Measurements from ENCODE around the gene PIGC. TPM values are rescaled to one million over a fixed set of nuclear protein-coding genes. Genes with fewer than 3 reads are reported as not detected.

PIGC gene
- 24.8 and 24.9 TPM in 2 replicates for polyA plus RNA-seq (2013)

DNA sequence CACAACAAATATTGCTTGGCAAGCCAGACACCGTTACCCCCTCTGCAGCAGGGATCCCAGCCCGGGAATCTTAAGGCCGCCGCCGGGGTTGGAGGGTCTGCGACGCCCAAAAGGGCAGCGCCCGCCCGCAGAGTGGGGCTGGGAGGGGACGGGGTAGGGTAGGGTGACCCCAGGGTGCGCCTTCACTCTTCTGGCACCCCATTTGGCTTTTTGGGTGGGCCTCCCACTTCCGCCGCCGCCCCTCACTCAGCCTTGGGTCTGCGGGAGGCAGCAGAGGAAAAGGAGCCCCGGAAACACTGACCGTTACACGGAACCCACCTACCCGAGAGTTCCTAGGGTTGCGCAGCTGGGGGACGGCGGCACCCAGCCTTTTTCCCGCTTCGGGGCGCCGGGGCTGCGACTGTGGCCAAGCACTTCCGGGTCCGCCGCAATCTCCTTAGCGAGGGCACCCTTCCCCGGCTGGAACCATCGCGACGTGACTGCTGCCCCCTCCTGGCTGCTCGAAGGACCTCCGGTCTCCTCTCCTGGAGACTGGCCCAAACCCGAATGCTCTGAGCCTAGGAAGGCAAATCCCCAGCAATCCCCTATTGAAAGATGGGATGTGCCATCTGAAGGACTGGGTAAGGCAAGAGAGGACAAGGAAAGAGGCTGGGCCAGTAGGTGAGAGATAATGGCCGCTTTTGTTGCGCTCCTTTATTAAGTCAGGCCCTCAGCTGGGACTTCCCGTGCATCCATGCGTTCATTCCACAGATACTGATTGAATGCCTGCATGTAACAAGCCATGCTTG lies at the start of gene PIGC:
PIGC (minus strand) TSS at position 404 of the 788 bp plus-strand sequence. CDS start 1,447 bp downstream, outside the sequence.
- Histone ChIP-seq H3K23ac (ENCODE audit: low read length) (no peak within 1 kb of the TSS), H3K14ac (ENCODE audit: low read length) (peak within 1 kb of the TSS; percentile 93), H3K4me2 (ENCODE audit: low read length) (peak within 1 kb of the TSS; percentile 88), H2AFZ (ENCODE audit: insufficient read depth, low read length, poor library complexity) (peak within 1 kb of the TSS; percentile 94), H2BK12ac (ENCODE audit: low read length) (peak within 1 kb of the TSS; percentile 93), H3K9ac (ENCODE audit: low read length) (peak within 1 kb of the TSS; percentile 99), H2AK5ac (ENCODE audit: low read length) (peak within 1 kb of the TSS; percentile 27), H3K79me2 (ENCODE audit: control insufficient read depth, insufficient read depth, low read length, poor library complexity) (peaks cover 6% of the 10 kb centered on the region), H4K8ac (ENCODE audit: low read depth, low read length) (peak within 1 kb of the TSS; percentile 98), H3K4me3 (ENCODE audit: low read depth, low read length) (peak within 1 kb of the TSS; percentile 96), H4K12ac (ENCODE audit: low read depth, low read length) (peak within 1 kb of the TSS; percentile 87), H2BK120ac (ENCODE audit: insufficient read depth, low read length, poor library complexity) (peak within 1 kb of the TSS; percentile 89), H3K4me1 (ENCODE audit: control insufficient read depth in 1 of 2, insufficient read depth in 2 of 2, low read length in 2 of 2) (peaks cover 4 to 20% of the 10 kb centered on the region in 2 experiments), H3K9me3 (ENCODE audit: insufficient read depth, low read depth, low read length) (no peaks in the 10 kb centered on the region), H2BK5ac (ENCODE audit: low read depth, low read length, poor library complexity) (peak within 1 kb of the TSS; percentile 85), H3K27me3 (ENCODE audit: insufficient read depth, low read length) (no peaks in the 10 kb centered on the region), H3K27ac (ENCODE audit: low read depth, low read length) (peak within 1 kb of the TSS; percentile 59), H3K4ac (ENCODE audit: low read depth, low read length) (peak within 1 kb of the TSS; percentile 99), H3K79me1 (ENCODE audit: low read length) (peaks cover 18% of the 10 kb centered on the region), H4K91ac (ENCODE audit: low read depth, low read length) (peak within 1 kb of the TSS; percentile 95), H3K18ac (ENCODE audit: low read length) (peak within 1 kb of the TSS; percentile 95), H3K36me3 (ENCODE audit: control insufficient read depth in 1 of 2, insufficient read depth in 2 of 2, low read length in 2 of 2) (peaks cover 3 to 7% of the 10 kb centered on the region in 2 experiments)
- DNase-seq, result peak; percentile 87 to 93
- no CpG with 5 or more reads among the region's 43 CpGs for WGBS (ENCODE audit: extremely low coverage, insufficient coverage, insufficient read length)

- Histone ChIP-seq H2AK5ac (ENCODE audit: low read length) (peak overlapping the region; percentile 3), H3K4me1 (ENCODE audit: control insufficient read depth in 1 of 2, insufficient read depth in 2 of 2, low read length in 2 of 2) (peaks cover 9 to 14% of the 10 kb centered on the region in 2 experiments), H3K27ac (ENCODE audit: low read depth, low read length) (no peak overlapping the region), H3K9ac (ENCODE audit: low read length) (no peak overlapping the region), H3K18ac (ENCODE audit: low read length) (no peak overlapping the region), H4K8ac (ENCODE audit: low read depth, low read length) (no peak overlapping the region), H3K4ac (ENCODE audit: low read depth, low read length) (no peak overlapping the region), H3K23ac (ENCODE audit: low read length) (no peak overlapping the region), H3K36me3 (ENCODE audit: control insufficient read depth in 1 of 2, insufficient read depth in 2 of 2, low read length in 2 of 2) (no peaks in the 10 kb centered on the region), H3K79me2 (ENCODE audit: control insufficient read depth, insufficient read depth, low read length, poor library complexity) (peaks cover 2% of the 10 kb centered on the region), H3K14ac (ENCODE audit: low read length) (no peak overlapping the region), H3K27me3 (ENCODE audit: insufficient read depth, low read length) (no peaks in the 10 kb centered on the region), H3K4me2 (ENCODE audit: low read length) (no peak overlapping the region), H2BK120ac (ENCODE audit: insufficient read depth, low read length, poor library complexity) (no peak overlapping the region), H2BK5ac (ENCODE audit: low read depth, low read length, poor library complexity) (no peak overlapping the region), H4K91ac (ENCODE audit: low read depth, low read length) (peak overlapping the region; percentile 12), H3K4me3 (ENCODE audit: low read depth, low read length) (no peak overlapping the region), H3K79me1 (ENCODE audit: low read length) (peaks cover 23% of the 10 kb centered on the region), H2BK12ac (ENCODE audit: low read length) (peak overlapping the region; percentile 5), H3K9me3 (ENCODE audit: insufficient read depth, low read depth, low read length) (no peaks in the 10 kb centered on the region), H2AFZ (ENCODE audit: insufficient read depth, low read length, poor library complexity) (no peak overlapping the region), H4K12ac (ENCODE audit: low read depth, low read length) (no peak overlapping the region)
- no peak for DNase-seq
- no CpG with 5 or more reads among the region's 1 CpG for WGBS (ENCODE audit: extremely low coverage, insufficient coverage, insufficient read length)
Measured at GRCh38 chr1:172492421-172492820, 48.6 kb upstream of the PIGC start.

DNA sequence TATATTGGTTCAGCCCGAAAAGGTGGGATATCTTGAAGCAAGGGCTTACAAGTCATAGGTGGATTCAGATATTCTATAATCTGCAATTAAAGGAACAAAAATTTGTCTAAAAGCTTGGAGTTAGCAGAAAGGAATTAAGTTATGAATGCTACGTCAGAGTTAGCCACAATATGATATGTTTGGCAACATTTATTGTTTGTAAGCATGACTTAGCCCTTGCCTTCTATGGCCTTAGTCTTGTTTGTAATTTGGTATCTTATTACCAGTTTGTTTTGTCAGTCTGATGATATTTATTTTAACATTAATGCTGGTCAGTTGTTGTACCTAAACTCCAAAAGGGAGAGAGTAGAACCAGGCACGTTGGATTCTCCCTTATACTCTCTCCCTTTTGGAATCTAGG lies 46.0 kb upstream of the PIGC start:
- Histone ChIP-seq H3K4me2 (ENCODE audit: low read length) (no peak overlapping the region), H4K91ac (ENCODE audit: low read depth, low read length) (no peak overlapping the region), H3K79me1 (ENCODE audit: low read length) (peaks cover 24% of the 10 kb centered on the region), H3K9me3 (ENCODE audit: insufficient read depth, low read depth, low read length) (no peaks in the 10 kb centered on the region), H3K27ac (ENCODE audit: low read depth, low read length) (no peak overlapping the region), H3K27me3 (ENCODE audit: insufficient read depth, low read length) (no peaks in the 10 kb centered on the region), H2BK5ac (ENCODE audit: low read depth, low read length, poor library complexity) (no peak overlapping the region), H3K9ac (ENCODE audit: low read length) (no peak overlapping the region), H2AK5ac (ENCODE audit: low read length) (no peak overlapping the region), H3K23ac (ENCODE audit: low read length) (no peak overlapping the region), H4K12ac (ENCODE audit: low read depth, low read length) (no peak overlapping the region), H3K14ac (ENCODE audit: low read length) (no peak overlapping the region), H3K4me1 (ENCODE audit: control insufficient read depth in 1 of 2, insufficient read depth in 2 of 2, low read length in 2 of 2) (peaks cover 7 to 10% of the 10 kb centered on the region in 2 experiments), H3K79me2 (ENCODE audit: control insufficient read depth, insufficient read depth, low read length, poor library complexity) (peaks cover 2% of the 10 kb centered on the region), H3K18ac (ENCODE audit: low read length) (no peak overlapping the region), H2AFZ (ENCODE audit: insufficient read depth, low read length, poor library complexity) (no peak overlapping the region), H3K4me3 (ENCODE audit: low read depth, low read length) (no peak overlapping the region), H3K4ac (ENCODE audit: low read depth, low read length) (no peak overlapping the region), H2BK120ac (ENCODE audit: insufficient read depth, low read length, poor library complexity) (peak overlapping the region; percentile 57), H4K8ac (ENCODE audit: low read depth, low read length) (no peak overlapping the region), H2BK12ac (ENCODE audit: low read length) (peak overlapping the region; percentile 38), H3K36me3 (ENCODE audit: control insufficient read depth in 1 of 2, insufficient read depth in 2 of 2, low read length in 2 of 2) (no peaks in the 10 kb centered on the region)
- no CpG with 5 or more reads among the region's 3 CpGs for WGBS (ENCODE audit: extremely low coverage, insufficient coverage, insufficient read length)
- no peak for DNase-seq

DNA sequence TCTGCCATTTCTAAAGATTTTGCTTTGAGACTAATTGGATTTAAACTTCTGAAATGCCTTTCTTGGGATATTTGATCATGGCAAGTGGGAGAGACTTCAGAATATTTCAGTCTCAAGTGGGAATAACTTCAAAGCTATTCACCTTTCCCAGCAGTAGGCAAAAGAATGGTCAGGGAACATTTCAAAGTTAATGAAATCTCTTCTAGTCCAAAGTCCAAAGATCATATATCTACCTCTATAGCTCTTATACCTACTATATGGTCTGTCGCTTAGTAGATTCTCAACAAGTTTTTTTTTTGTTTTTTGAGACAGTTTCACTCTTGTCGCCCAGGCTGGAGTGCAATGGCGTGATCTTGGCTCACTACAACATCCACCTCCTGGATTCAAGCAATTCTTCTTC lies 44.5 kb upstream of the PIGC start:
- peaks cover 9 to 16% of the 10 kb centered on the region in 2 experiments for H3K4me1 ChIP-seq (ENCODE audit: control insufficient read depth in 1 of 2, insufficient read depth in 2 of 2, low read length in 2 of 2)
- no CpG with 5 or more reads among the region's 3 CpGs for WGBS (ENCODE audit: extremely low coverage, insufficient coverage, insufficient read length)
- no peak overlapping the region for H3K14ac ChIP-seq (ENCODE audit: low read length)
- no peaks in the 10 kb centered on the region for H3K9me3 ChIP-seq (ENCODE audit: insufficient read depth, low read depth, low read length)
- H3K79me2 ChIP-seq (ENCODE audit: control insufficient read depth, insufficient read depth, low read length, poor library complexity), result peaks cover 2% of the 10 kb centered on the region
- no peaks in the 10 kb centered on the region for H3K27me3 ChIP-seq (ENCODE audit: insufficient read depth, low read length)
- H4K8ac ChIP-seq (ENCODE audit: low read depth, low read length), result no peak overlapping the region
- no peak overlapping the region for H4K12ac ChIP-seq (ENCODE audit: low read depth, low read length)
- DNase-seq, result no peak
- H3K23ac ChIP-seq (ENCODE audit: low read length), result no peak overlapping the region
- H3K9ac ChIP-seq (ENCODE audit: low read length), result no peak overlapping the region
- no peaks in the 10 kb centered on the region for H3K36me3 ChIP-seq (ENCODE audit: control insufficient read depth in 1 of 2, insufficient read depth in 2 of 2, low read length in 2 of 2)
- H3K4me2 ChIP-seq (ENCODE audit: low read length), result no peak overlapping the region
- H2AK5ac ChIP-seq (ENCODE audit: low read length), result no peak overlapping the region
- H3K4ac ChIP-seq (ENCODE audit: low read depth, low read length), result no peak overlapping the region
- H2BK12ac ChIP-seq (ENCODE audit: low read length), result peak overlapping the region; percentile 50
- H4K91ac ChIP-seq (ENCODE audit: low read depth, low read length), result no peak overlapping the region
- no peak overlapping the region for H3K18ac ChIP-seq (ENCODE audit: low read length)
- H2AFZ ChIP-seq (ENCODE audit: insufficient read depth, low read length, poor library complexity), result no peak overlapping the region
- no peak overlapping the region for H3K27ac ChIP-seq (ENCODE audit: low read depth, low read length)
- H3K4me3 ChIP-seq (ENCODE audit: low read depth, low read length), result no peak overlapping the region
- peaks cover 25% of the 10 kb centered on the region for H3K79me1 ChIP-seq (ENCODE audit: low read length)
- H2BK120ac ChIP-seq (ENCODE audit: insufficient read depth, low read length, poor library complexity), result no peak overlapping the region
- no peak overlapping the region for H2BK5ac ChIP-seq (ENCODE audit: low read depth, low read length, poor library complexity)
